HG03175 (cell line): ENCODE results near the gene PCNX2.
A peak's percentile ranks its signal among the peaks of the same experiment; 100 is the strongest.

Experiments used
- ATAC-seq: cut with Tn5 transposase; IDR thresholded peaks from one replicate; pipeline ENCODE4 v1.9.1; 2021; ENCODE audit warnings: mild to moderate bottlenecking, moderate library complexity; ENCODE audit not compliant: unreplicated experiment

PCNX2 gene

DNA sequence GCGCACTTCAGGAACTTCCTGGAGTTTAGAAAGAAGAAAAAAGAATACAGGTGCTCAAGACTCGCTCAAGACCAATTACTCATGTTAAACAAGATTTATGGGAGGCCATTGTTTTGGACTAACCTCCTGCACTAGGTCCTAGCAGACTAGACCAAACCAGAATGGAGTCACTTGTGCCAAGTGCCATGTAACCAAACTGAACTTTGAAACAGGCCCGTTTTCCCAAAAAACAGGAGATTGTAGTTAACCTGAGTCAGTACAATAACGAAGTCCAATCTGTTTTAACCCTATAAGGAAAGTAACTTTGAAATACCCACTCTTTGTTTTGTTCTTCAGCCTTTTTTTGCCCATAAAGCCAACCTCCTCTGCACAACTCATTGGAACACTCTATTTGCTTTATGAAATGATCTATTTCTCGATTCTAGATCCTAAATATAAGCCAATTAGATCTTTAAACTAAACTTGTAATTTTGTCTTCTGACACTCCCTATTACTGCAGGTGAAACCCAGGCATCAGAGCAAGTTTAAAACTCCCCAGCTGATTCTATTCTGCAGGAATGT, 345.8 kb downstream of the PCNX2 start:
- ATAC-seq, result no peak

DNA sequence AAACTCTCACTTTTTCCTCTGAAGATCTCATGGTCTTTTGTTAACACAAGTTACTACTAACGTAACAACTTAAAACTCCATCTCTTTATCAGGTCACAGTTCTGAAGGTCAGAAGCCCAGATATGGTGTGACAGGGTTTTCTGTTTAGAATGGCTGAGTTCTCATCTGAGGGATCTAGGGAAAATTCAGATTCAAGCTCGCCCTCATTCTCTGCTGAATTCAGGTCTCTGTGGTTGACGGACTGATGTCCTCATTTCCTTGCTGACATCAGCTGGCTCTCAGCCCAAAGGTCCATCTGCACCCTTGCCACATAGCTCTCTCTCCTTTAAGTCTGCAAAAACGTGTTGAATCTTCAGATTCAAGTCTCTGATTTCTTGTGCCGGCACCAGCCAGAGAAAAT, 351.2 kb downstream of the PCNX2 start:
- no peak for ATAC-seq

DNA sequence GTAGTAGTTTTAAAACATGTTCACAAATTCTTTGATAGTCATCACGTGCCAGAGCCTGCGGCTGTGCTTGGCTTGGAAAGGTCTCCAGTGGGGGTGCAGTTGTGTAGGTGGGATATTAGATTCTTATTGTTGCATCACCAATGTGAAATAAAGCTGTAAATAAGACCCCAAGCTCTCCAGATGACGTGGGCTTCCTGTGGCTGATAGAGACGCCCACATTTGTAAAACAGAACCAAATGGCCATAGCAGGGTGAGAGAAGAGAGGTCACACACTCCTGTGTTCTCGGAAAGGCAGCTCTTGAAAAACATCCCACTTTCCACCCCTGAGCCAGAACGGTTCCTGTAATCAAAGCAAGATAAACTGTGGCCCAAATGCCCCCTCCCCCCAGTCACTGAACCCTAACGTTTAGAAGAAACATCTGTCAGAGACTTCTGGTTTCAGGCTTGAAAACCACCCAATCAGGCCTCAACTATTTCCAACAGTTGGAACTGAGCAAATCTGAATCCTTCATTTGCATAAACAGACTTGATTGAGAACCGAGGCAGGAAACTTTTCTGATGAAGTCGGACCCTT, 351.8 kb downstream of the PCNX2 start:
- no peak for ATAC-seq

DNA sequence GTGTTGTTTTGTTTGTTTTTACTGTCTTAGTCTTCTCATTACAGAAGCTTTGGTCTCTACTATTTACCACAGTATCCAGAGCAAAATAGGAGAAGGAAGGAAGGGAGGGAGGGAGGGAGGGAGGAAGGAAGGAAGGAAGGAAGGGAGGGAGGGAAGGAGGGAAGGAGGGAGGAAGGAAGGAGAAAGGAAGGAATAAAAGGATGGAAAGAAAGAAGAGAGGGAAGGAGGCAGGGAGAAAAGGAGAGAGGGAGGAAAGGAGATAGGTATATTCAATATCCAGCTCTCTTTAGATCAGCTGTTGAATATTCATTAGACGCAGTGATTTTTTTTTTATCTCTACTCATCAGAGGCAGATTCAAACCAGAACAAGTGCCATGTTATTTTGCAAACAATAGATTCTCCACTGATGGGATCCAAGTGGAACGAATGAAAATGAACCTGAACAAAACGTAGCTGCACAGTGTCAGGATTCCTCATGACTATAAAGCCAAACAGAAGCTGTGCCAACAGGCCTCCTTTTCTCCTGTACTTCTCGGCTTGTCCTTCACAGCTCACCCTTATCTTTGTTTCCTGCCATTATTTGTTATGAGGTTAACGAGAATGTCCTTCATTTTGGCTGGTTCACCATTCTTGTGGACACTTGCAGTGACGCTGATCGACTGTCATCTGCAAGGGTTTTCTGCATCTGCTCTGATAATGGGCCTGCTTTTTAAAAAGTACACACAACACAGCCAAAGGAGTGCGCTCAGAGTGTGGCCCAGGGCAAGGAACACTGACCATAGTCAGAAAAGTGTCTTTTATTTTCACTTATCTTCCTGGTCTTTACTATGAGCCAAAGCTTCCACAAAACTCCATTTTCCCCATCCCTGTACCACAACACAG, 352.9 kb downstream of the PCNX2 start:
- ATAC-seq, result no peak

DNA sequence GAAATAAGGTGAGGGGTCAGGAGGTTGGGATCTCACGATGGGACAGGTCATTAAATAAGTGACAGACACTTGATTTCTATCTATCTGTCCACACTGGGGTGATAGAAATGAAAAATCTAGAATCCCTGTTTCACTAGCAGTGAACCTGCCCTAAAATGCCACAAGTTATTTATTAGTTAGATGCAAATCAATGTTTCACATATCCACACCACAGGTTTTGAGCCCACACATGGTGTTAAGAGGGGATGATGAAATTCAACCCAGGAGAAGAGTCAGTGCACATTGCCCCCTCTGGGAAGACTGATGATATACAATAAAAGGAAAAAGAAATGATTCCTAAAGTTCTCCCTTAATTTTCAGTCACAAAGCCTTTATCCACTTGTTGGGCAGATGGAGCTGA, 355.3 kb downstream of the PCNX2 start:
- ATAC-seq, result peak; percentile 70

DNA sequence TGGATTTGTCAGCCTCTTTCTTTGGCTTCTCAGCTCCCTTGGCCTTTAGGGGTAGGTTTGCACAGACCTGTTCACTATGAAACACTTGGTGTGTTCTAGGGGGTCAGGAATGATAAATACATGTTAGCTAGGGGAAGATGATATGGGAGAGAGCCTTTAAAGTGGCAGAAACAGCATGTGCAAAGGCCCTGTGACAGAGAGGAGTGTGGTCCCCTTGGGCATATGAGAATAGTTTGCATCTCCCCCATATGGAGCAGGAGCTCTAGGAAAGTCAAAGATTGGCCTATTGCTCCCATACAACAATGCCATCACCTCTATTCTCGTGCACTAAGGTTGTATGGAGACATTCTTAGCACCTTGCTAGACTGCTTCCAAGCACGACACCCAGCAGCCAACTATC, 355.8 kb downstream of the PCNX2 start:
- no peak for ATAC-seq

DNA sequence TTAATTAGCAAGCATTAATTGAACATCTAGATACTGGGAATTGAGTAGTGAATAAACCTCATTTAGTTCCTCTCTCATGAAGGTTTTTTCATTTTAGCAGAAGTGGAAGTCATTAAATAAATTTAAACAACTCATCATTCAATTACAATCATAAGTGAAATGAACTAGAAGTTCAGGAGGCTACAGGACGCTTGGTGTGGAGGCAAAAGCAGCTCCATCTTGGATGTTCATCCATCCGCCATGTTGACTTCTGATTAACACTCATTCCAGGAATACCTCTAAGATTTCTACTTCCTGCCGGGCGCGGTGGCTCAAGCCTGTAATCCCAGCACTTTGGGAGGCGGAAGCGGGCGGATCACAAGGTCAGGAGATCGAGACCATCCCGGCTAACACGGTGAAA, 356.6 kb downstream of the PCNX2 start:
- no peak for ATAC-seq

DNA sequence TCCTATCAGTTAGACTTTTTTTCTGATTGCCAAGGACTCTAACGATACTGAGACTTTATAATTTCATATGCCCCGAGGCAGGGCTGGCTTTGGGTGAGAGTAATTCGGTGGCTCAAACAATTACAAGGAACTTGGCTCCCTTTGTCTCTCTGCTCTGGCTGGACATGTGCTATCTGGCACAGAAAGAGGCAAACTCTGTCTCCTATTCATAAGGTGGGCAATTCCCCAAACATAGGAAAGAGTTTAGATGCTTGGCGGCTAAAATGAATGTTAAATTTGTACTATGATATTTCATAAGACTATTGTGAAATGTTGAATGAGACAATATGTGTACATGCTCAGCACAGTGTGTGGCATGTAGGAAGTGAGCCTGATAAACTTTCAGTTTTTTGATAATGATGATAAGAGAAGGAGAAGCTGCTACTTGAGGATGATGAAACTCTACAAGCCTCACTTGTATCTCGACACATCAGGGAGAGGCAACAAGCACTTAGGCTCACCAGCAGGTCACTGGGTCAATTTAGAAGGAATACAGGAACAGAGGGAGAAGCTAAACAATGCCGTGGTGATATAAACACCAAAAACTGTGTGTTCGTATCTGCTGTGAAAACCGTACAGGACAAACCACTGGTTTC, 357.7 kb downstream of the PCNX2 start:
- ATAC-seq, result no peak

DNA sequence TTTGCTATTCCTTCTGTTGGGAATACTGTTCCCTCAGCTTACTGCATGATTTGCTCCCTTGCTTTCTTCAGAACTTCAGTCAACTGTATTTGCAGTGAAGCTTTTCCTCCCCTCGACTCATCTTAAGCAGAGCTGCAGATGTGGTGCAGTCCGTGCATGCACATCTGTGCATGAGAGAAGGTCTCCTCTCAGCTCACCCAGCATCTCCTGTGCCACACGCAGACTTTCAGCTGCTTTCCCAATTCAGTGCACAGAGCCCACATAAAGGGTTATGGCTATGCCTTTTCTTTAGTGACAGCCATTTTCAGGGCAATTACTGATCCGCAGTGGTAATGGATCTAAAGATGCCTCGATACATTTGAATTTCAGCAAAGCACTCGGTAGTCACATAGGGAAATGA, 358.6 kb downstream of the PCNX2 start:
- ATAC-seq, result no peak
